ENCODE results near the gene AMZ1. TPM values are rescaled to one million over a fixed set of nuclear protein-coding genes. Genes with fewer than 3 reads are reported as not detected.
A peak's percentile ranks its signal among the peaks of the same experiment; 100 is the strongest.

AMZ1 gene
- total RNA-seq, 6 experiments from 2014 or later, result 6.2 to 11.3 (median 7.8) TPM

GRCh38 chr7:2644562-2645273, 43.3 kb upstream of the AMZ1 start:
- Mint-ChIP-seq H3K4me3 (no peak overlapping the region), H3K36me3 (ENCODE audit: low read depth) (no peaks in the 10 kb centered on the region), H3K27ac (peak overlapping the region; percentile 71; the same call in 1 of the 2 replicates), H3K9me3 (no peaks in the 10 kb centered on the region), H3K4me1 (ENCODE audit: low read depth) (peaks cover 25% of the 10 kb centered on the region), H3K27me3 (ENCODE audit: insufficient read depth) (no peaks in the 10 kb centered on the region; the same call in 1 of the 2 replicates)
- no peak for TF ChIP-seq CTCF (IDR thresholded peaks at IDR 0.05)
- DNase-seq, result no peak

- peaks cover 25% of the 10 kb centered on the region for H3K4me1 Mint-ChIP-seq (ENCODE audit: low read depth)
- no peaks in the 10 kb centered on the region; the same call in 1 of the 2 replicates for H3K27me3 Mint-ChIP-seq (ENCODE audit: insufficient read depth)
- TF ChIP-seq CTCF (IDR thresholded peaks at IDR 0.05), result no peak
- H3K9me3 Mint-ChIP-seq, result no peaks in the 10 kb centered on the region
- peak overlapping the region; percentile 71 for H3K27ac Mint-ChIP-seq
- H3K4me3 Mint-ChIP-seq, result peak overlapping the region; percentile 20; the same call in 1 of the 2 replicates
- DNase-seq, result no peak
- H3K36me3 Mint-ChIP-seq (ENCODE audit: low read depth), result no peaks in the 10 kb centered on the region
These were observed 42.6 kb upstream of the AMZ1 start for GRCh38 chr7:2645274-2645868.

- peaks cover 17% of the 10 kb centered on the region for H3K4me1 Mint-ChIP-seq (ENCODE audit: low read depth)
- H3K27me3 Mint-ChIP-seq (ENCODE audit: insufficient read depth), result no peaks in the 10 kb centered on the region; the same call in 1 of the 2 replicates
- H3K4me3 Mint-ChIP-seq, result no peak overlapping the region
- TF ChIP-seq CTCF (IDR thresholded peaks at IDR 0.05), result no peak
- H3K27ac Mint-ChIP-seq, result no peak overlapping the region
- no peaks in the 10 kb centered on the region for H3K9me3 Mint-ChIP-seq
- no peak for DNase-seq
- H3K36me3 Mint-ChIP-seq (ENCODE audit: low read depth), result no peaks in the 10 kb centered on the region
These were observed 41.7 kb upstream of the AMZ1 start for GRCh38 chr7:2646336-2646679.

- H3K27ac Mint-ChIP-seq, result no peak overlapping the region
- no peak for DNase-seq
- H3K36me3 Mint-ChIP-seq (ENCODE audit: low read depth), result no peaks in the 10 kb centered on the region
- no peak overlapping the region for H3K4me3 Mint-ChIP-seq
- H3K9me3 Mint-ChIP-seq, result no peaks in the 10 kb centered on the region
- H3K27me3 Mint-ChIP-seq (ENCODE audit: insufficient read depth), result no peaks in the 10 kb centered on the region; the same call in 1 of the 2 replicates
- TF ChIP-seq CTCF (IDR thresholded peaks at IDR 0.05), result no peak
- peaks cover 11% of the 10 kb centered on the region for H3K4me1 Mint-ChIP-seq (ENCODE audit: low read depth)
These were observed 41.1 kb upstream of the AMZ1 start for GRCh38 chr7:2646680-2647571.

GRCh38 chr7:2647594-2648172, 40.3 kb upstream of the AMZ1 start:
- Mint-ChIP-seq H3K27ac (no peak overlapping the region), H3K27me3 (ENCODE audit: insufficient read depth) (no peaks in the 10 kb centered on the region; the same call in 1 of the 2 replicates), H3K36me3 (ENCODE audit: low read depth) (no peaks in the 10 kb centered on the region), H3K4me1 (ENCODE audit: low read depth) (peaks cover 11% of the 10 kb centered on the region), H3K9me3 (no peaks in the 10 kb centered on the region), H3K4me3 (no peak overlapping the region)
- DNase-seq, result no peak
- TF ChIP-seq CTCF (IDR thresholded peaks at IDR 0.05), result no peak
